HG03097 (cell line): ENCODE data around the gene VWDE.

ENCODE experiments used
- ATAC-seq: cut with Tn5 transposase; IDR thresholded peaks from one replicate; pipeline ENCODE4 v1.9.1; 2021; ENCODE audit not compliant: unreplicated experiment, low FRiP score

The VWDE gene

GRCh38 chr7:12294701-12295100 is 109.0 kb downstream of the VWDE start:
- peak; percentile 70 for ATAC-seq

- no peak for ATAC-seq
Observed at GRCh38 chr7:12291870-12292269, 111.8 kb downstream of the VWDE start.

- no peak for ATAC-seq
Observed at GRCh38 chr7:12290761-12291160, 112.9 kb downstream of the VWDE start.

GRCh38 chr7:12289996-12290395 is 113.7 kb downstream of the VWDE start:
- no peak for ATAC-seq

GRCh38 chr7:12287901-12288300 is 115.8 kb downstream of the VWDE start:
- ATAC-seq = no peak

GRCh38 chr7:12281038-12281437 is 122.6 kb downstream of the VWDE start:
- ATAC-seq = no peak
